ENCODE measurements around the gene CTXND1.

GRCh38 chr15:80153900-80154299, 98.1 kb downstream of the CTXND1 start:
- no peak for TF ChIP-seq CTCF (IDR thresholded peaks at IDR 0.05)
- TF ChIP-seq EP300 (IDR thresholded peaks at IDR 0.05; ENCODE audit: low read depth), result no peak
- no peak for TF ChIP-seq POLR2AphosphoS5 (IDR thresholded peaks at IDR 0.05)
- no peak for TF ChIP-seq POLR2A (IDR thresholded peaks at IDR 0.05)
